ENCODE measurements around the gene CD83.

The CD83 gene

GRCh38 chr6:14182916-14183315 is 65.3 kb downstream of the CD83 start:
- POLR2A ChIA-PET (ENCODE audit: low non-redundant PET) = no interaction called here

More at GRCh38 chr6:14182916-14183315, 65.3 kb downstream of the CD83 start:
- CTCF ChIA-PET = no interaction called here
- no peak for TF ChIP-seq CTCF (conservative IDR thresholded peaks at IDR 0.05; ENCODE audit: low read depth)
- no peak for DNase-seq (ENCODE audit: low spot score)
- H3K27ac ChIP-seq = no peak overlapping the region

Measured in RWPE1 (cell line).